ENCODE results near the gene SMYD1. TPM values are rescaled to one million over a fixed set of nuclear protein-coding genes. Genes with fewer than 3 reads are reported as not detected.

The SMYD1 gene
- total RNA-seq, 2 experiments from 2014 or later, result not detected

GRCh38 chr2:88110830-88111229, 43.2 kb downstream of the SMYD1 start:
- no peak for DNase-seq
- no peak overlapping the region for H3K27ac Mint-ChIP-seq
- H3K27me3 Mint-ChIP-seq, result no peaks in the 10 kb centered on the region
- no peak for ATAC-seq
- ChIA-PET POLR2A (no interaction called here), CTCF (interaction anchor here (1.1 kb wide), 1 partner anchor 50 kb away, joined by 3 read pairs; no protein-coding TSS in a partner anchor)
- intact Hi-C loops (cut with micrococcal nuclease), result no loop called here
- no peaks in the 10 kb centered on the region for H3K36me3 Mint-ChIP-seq (ENCODE audit: low read depth)
- TF ChIP-seq, protein P1, sequence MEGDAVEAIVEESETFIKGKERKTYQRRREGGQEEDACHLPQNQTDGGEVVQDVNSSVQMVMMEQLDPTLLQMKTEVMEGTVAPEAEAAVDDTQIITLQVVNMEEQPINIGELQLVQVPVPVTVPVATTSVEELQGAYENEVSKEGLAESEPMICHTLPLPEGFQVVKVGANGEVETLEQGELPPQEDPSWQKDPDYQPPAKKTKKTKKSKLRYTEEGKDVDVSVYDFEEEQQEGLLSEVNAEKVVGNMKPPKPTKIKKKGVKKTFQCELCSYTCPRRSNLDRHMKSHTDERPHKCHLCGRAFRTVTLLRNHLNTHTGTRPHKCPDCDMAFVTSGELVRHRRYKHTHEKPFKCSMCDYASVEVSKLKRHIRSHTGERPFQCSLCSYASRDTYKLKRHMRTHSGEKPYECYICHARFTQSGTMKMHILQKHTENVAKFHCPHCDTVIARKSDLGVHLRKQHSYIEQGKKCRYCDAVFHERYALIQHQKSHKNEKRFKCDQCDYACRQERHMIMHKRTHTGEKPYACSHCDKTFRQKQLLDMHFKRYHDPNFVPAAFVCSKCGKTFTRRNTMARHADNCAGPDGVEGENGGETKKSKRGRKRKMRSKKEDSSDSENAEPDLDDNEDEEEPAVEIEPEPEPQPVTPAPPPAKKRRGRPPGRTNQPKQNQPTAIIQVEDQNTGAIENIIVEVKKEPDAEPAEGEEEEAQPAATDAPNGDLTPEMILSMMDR (IDR thresholded peaks at IDR 0.05), result no peak
- H3K4me1 Mint-ChIP-seq (ENCODE audit: low read depth), result no peaks in the 10 kb centered on the region
- H3K9me3 Mint-ChIP-seq, result no peaks in the 10 kb centered on the region
- no peak overlapping the region for H3K4me3 Mint-ChIP-seq

DNA sequence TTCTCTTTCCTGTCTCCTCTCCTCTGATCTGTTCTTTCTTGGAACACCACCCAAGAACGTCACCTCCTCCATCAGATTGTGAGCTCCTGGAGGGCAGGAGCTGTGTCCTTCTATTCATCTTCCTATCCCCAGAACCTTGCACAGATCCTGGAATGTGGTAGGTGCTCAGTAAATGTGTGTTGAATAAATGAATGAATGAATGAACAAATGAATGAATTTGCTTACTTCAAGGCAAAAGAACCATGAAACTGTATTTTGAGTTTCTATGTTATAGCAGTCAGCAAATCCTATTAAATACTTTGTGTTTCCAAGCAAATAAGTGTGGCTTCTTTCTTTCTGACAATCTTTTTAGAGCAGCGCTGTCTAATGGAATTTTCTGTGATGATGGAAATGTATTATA, 45.4 kb downstream of the SMYD1 start:
- no peaks in the 10 kb centered on the region for H3K9me3 Mint-ChIP-seq
- H3K27ac Mint-ChIP-seq, result no peak overlapping the region
- DNase-seq, result no peak
- no peaks in the 10 kb centered on the region for H3K4me1 Mint-ChIP-seq (ENCODE audit: low read depth)
- TF ChIP-seq, protein P1 (IDR thresholded peaks at IDR 0.05), result no peak
- ChIA-PET POLR2A (no interaction called here), CTCF (no interaction called here)
- H3K36me3 Mint-ChIP-seq (ENCODE audit: low read depth), result no peaks in the 10 kb centered on the region
- ATAC-seq, result no peak
- no peaks in the 10 kb centered on the region for H3K27me3 Mint-ChIP-seq
- no peak overlapping the region for H3K4me3 Mint-ChIP-seq
- intact Hi-C loops (cut with micrococcal nuclease), result no loop called here

GRCh38 chr2:88114889-88115288, 47.3 kb downstream of the SMYD1 start:
- ChIA-PET POLR2A (no interaction called here), CTCF (interaction anchor here (1.6 kb wide), 1 partner anchor 54 kb away, joined by 7 read pairs; no protein-coding TSS in a partner anchor)
- no peak overlapping the region for H3K27ac Mint-ChIP-seq
- intact Hi-C loops (cut with micrococcal nuclease), result no loop called here
- ATAC-seq (no peak), DNase-seq (no peak)
- TF ChIP-seq, protein P1 (IDR thresholded peaks at IDR 0.05), result no peak
- H3K9me3 Mint-ChIP-seq, result no peaks in the 10 kb centered on the region
- no peaks in the 10 kb centered on the region for H3K4me1 Mint-ChIP-seq (ENCODE audit: low read depth)
- no peak overlapping the region for H3K4me3 Mint-ChIP-seq
- no peaks in the 10 kb centered on the region for H3K27me3 Mint-ChIP-seq
- no peaks in the 10 kb centered on the region for H3K36me3 Mint-ChIP-seq (ENCODE audit: low read depth)

DNA sequence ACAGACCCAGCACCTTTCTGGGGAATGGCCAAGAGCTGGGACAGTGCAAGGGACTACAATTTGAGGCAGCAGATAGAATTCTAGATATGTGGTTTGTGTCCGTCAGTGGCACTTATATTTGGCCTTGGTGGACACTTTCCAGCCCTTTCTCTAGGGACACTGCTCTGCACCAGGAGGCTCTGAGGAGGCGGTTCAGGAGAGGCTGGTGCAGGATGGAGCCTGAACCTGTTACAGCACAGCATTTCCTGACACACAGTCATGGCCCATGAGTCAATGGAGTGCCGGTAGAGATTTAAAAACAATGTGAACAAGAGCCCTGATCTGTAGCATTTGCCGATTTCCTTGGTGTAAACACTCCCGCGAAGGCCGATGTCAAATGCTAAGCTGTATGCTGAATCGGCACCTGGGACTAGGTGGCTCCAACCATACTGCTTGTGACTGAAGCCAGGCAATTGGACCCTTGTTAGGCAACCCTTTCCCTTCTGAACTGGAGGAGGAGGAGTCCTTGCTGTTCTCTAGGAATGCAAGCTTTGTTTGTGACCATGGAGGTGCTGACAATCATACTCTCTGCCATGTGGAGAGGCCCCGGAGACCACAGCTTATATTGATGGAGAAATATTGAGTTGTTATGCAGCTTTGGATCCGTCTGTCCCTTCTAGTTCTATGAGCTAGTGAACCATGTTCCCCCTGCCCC, 48.3 kb downstream of the SMYD1 start:
- no peak overlapping the region for H3K4me3 Mint-ChIP-seq

More for the DNA sequence above, 48.3 kb downstream of the SMYD1 start:
- Mint-ChIP-seq H3K27ac (no peak overlapping the region), H3K4me1 (ENCODE audit: low read depth) (no peaks in the 10 kb centered on the region), H3K9me3 (no peaks in the 10 kb centered on the region), H3K27me3 (no peaks in the 10 kb centered on the region), H3K36me3 (ENCODE audit: low read depth) (no peaks in the 10 kb centered on the region)
- intact Hi-C loops (cut with micrococcal nuclease), result no loop called here
- CTCF ChIA-PET, result no interaction called here
- DNase-seq (no peak), ATAC-seq (no peak)
- POLR2A ChIA-PET, result no interaction called here
- TF ChIP-seq, protein P1 (IDR thresholded peaks at IDR 0.05), result no peak

All from activated CD8-positive, alpha-beta T cell treated with anti-CD3 and anti-CD28 coated beads for 36 hours (primary cell).